ENCODE measurements around the gene BCAR1. TPM values are rescaled to one million over a fixed set of nuclear protein-coding genes. Genes with fewer than 3 reads are reported as not detected.

The BCAR1 gene
- total RNA-seq, 1 donor, result 33.4 TPM

DNA sequence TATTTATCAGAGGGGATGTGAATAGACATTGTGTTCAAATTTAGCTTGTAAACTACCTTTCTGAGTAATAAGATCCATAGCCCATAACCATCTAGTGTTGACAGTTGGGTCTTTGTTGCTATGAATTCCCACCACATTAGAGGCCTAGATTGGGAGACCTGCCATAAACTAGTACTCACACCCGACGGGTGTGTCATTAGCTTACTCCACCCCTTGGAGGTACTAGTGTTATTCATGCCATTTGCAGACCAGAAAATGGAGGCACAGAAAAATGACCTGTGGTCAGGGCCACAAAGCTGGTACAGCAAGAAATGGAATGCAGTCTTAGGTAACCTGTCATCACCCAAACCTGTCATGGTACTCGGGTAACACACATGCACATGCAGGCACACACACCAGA, 41.3 kb upstream of the BCAR1 start:
- DNase-seq (ENCODE audit: low read depth), result no peak
- TF ChIP-seq, protein P1, sequence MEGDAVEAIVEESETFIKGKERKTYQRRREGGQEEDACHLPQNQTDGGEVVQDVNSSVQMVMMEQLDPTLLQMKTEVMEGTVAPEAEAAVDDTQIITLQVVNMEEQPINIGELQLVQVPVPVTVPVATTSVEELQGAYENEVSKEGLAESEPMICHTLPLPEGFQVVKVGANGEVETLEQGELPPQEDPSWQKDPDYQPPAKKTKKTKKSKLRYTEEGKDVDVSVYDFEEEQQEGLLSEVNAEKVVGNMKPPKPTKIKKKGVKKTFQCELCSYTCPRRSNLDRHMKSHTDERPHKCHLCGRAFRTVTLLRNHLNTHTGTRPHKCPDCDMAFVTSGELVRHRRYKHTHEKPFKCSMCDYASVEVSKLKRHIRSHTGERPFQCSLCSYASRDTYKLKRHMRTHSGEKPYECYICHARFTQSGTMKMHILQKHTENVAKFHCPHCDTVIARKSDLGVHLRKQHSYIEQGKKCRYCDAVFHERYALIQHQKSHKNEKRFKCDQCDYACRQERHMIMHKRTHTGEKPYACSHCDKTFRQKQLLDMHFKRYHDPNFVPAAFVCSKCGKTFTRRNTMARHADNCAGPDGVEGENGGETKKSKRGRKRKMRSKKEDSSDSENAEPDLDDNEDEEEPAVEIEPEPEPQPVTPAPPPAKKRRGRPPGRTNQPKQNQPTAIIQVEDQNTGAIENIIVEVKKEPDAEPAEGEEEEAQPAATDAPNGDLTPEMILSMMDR (IDR thresholded peaks at IDR 0.05; ENCODE audit: insufficient read depth, low read length), result no peak
- no peak overlapping the region for H3K4me3 ChIP-seq (ENCODE audit: low read depth, low read length)

DNA sequence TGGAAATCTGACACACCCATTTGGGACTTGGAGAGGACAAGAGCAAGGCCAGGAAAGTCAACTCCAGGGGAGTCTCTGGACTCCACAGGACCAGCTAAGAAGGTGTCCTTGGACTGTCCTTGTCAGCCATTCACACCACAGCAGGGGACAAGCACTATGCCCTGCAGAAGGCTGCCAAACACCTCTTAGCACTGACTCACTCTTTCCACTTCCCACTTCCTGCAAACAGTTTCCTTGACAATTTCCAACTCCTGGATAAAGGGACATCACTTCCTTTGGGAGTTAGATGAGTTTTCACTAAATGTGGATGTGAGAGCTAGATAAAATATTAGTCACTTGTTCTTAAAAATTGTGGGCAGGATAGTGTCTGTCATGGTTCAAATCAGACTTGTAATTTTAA, 37.8 kb upstream of the BCAR1 start:
- no peak overlapping the region for H3K4me3 ChIP-seq (ENCODE audit: low read depth, low read length)
- DNase-seq (ENCODE audit: low read depth), result peak; percentile 60
- TF ChIP-seq, protein P1 (IDR thresholded peaks at IDR 0.05; ENCODE audit: insufficient read depth, low read length), result no peak

DNA sequence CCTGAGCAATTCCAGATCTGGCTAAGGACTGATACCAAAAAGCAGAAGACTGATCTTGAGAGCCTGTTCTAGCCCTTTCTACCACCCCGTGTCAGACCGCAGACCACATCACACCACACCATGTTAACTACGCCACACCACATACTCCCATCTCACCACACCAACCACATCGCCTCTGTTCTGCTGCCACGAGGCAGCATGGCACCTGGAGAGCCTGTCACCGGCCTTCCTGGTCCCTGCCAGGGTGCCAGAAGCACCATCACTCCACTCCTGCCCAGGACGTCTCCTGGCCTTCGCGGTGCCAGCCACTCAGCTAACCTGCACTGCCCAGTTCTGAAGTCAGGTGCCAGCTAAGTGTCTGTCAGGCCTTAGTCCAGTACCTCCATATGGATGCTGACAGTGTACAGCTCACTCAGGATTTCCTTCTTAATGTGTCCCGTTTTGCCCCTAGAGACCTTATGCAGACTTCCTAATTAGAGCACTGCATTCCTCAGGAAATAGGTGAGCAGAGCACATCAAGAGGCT, 37.2 kb upstream of the BCAR1 start:
- TF ChIP-seq, protein P1 (IDR thresholded peaks at IDR 0.05; ENCODE audit: insufficient read depth, low read length), result no peak
- DNase-seq (ENCODE audit: low read depth), result no peak
- H3K4me3 ChIP-seq (ENCODE audit: low read depth, low read length), result no peak overlapping the region

DNA sequence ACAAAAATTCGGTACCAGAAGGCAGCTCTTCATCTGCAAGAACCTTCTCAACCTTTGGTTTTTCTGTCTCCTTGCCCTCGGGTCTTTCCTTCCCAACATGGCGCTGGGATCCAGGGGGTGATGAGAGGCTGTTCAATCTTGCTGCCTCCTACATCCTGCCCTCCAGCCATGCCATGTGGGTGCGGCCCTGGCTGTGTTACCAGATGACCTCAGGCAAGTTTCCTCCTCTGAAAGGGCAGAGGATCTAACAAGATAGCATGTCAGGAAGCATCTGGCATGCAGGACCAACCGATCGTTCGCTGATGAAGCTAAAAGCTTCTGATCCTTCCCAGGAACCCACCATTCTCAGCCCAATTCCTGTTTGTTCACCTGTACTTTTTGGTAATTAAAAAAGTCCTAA, 36.8 kb upstream of the BCAR1 start:
- no peak overlapping the region for H3K4me3 ChIP-seq (ENCODE audit: low read depth, low read length)
- no peak for DNase-seq (ENCODE audit: low read depth)
- TF ChIP-seq, protein P1 (IDR thresholded peaks at IDR 0.05; ENCODE audit: insufficient read depth, low read length), result no peak

DNA sequence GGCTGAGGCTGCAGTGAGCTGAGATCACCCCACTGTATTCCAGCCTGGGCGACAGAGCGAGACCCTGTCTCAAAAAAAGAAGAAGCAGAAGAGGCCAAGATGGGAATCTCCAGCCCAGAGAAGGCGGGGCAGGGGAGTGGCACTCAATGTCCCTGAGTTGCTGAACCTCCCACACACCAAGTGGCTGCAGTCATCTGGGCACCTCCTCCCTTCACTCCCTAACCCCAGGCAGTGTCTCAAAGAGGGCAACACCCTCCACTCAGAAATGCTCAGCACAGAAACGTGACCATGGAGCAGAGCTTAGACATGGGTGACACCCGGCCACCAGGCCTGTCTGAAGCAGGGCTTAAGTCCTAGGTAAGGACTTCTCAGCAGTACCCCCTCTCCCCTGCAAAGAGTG, 36.3 kb upstream of the BCAR1 start:
- H3K4me3 ChIP-seq (ENCODE audit: low read depth, low read length), result no peak overlapping the region
- no peak for DNase-seq (ENCODE audit: low read depth)
- TF ChIP-seq, protein P1 (IDR thresholded peaks at IDR 0.05; ENCODE audit: insufficient read depth, low read length), result no peak

DNA sequence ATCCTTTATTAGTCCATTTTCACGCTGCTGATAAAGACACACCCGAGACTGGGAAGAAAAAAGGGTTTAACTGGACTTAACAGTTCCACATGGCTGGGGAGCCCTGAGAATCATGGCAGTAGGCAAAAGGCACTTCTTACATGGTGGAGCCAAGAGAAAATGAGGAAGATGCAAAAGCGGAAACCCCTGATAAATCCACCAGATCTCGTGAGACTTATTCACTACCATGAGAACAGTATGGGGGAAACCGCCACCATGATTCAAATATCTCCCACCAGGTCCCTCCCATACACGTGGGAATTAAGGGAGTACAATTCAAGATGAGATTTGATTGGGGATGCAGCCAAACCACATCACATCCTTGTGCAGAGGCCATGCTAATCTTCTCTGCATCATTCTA, 35.0 kb upstream of the BCAR1 start:
- DNase-seq (ENCODE audit: low read depth), result no peak
- H3K4me3 ChIP-seq (ENCODE audit: low read depth, low read length), result no peak overlapping the region
- TF ChIP-seq, protein P1 (IDR thresholded peaks at IDR 0.05; ENCODE audit: insufficient read depth, low read length), result no peak

Measured in fibroblast of the aortic adventitia (primary cell).